Nephron progenitor cell (in vitro differentiated cells): ENCODE results near the gene NGB.
"Not testable (repeated sequence)": the region's sequence is repeated elsewhere in the genome, so short reads cannot be mapped to it uniquely, and the experiment has no call there.

Source experiments
- DNase-seq: peaks from one replicate; pipeline ENCODE4 v3.0.0; 2021
- H3K27ac Mint-ChIP-seq: 2 replicates; pipeline ENCODE4 v1.8.0; 2021; ENCODE audit warnings: mild to moderate bottlenecking, moderate library complexity, mixed read lengths
- H3K27me3 Mint-ChIP-seq: 2 replicates; pipeline ENCODE4 v1.8.0; 2021; ENCODE audit warnings: mild to moderate bottlenecking, low read depth, mixed read lengths; ENCODE audit not compliant: poor library complexity
- H3K36me3 Mint-ChIP-seq: 2 replicates; pipeline ENCODE4 v1.8.0; 2021; ENCODE audit warnings: low read depth, mixed read lengths
- H3K4me1 Mint-ChIP-seq: 2 replicates; pipeline ENCODE4 v1.8.0; 2021; ENCODE audit warnings: mixed read lengths
- H3K4me3 Mint-ChIP-seq: 2 replicates; pipeline ENCODE4 v1.8.0; 2021; ENCODE audit warnings: mild to moderate bottlenecking, moderate library complexity, mixed read lengths
- H3K9me3 Mint-ChIP-seq: 2 replicates; pipeline ENCODE4 v1.8.0; 2021; ENCODE audit warnings: mild to moderate bottlenecking, moderate library complexity, mixed read lengths
- TF ChIP-seq, protein P1 (sequence below): fragments of 200-600 bp; sonication (generic); IDR thresholded peaks from 2 replicates; pipeline ENCODE4 v1.5.0; 2021; ENCODE audit warnings: antibody characterized with exemption

Gene NGB

GRCh38 chr14:77286576-77286975, 15.6 kb upstream of the NGB start:
- H3K4me3 Mint-ChIP-seq = no peak overlapping the region

DNA sequence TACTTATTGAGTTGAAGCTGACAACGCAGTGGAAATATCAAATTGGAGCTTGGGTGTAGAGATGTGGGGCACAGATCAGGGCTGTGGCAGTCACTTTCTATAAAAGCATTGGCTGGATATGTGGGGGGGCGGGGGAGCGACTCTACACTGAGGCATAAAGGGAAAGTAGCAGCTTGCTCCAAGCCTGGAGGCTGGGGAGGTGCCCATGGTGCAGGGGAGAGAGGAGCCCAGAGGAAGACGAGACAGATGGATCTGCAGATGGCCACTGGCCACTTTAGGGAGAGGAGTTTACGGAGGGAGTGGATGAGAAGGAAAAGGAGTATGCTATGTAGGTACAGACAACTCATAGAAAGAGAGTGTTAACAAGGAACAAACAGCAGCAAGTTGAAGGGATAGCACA, 13.5 kb upstream of the NGB start:
- no peaks in the 10 kb centered on the region for H3K9me3 Mint-ChIP-seq
- H3K36me3 Mint-ChIP-seq = peaks cover 53% of the 10 kb centered on the region
- DNase-seq = no peak
- no peaks in the 10 kb centered on the region for H3K27me3 Mint-ChIP-seq
- TF ChIP-seq, protein P1, sequence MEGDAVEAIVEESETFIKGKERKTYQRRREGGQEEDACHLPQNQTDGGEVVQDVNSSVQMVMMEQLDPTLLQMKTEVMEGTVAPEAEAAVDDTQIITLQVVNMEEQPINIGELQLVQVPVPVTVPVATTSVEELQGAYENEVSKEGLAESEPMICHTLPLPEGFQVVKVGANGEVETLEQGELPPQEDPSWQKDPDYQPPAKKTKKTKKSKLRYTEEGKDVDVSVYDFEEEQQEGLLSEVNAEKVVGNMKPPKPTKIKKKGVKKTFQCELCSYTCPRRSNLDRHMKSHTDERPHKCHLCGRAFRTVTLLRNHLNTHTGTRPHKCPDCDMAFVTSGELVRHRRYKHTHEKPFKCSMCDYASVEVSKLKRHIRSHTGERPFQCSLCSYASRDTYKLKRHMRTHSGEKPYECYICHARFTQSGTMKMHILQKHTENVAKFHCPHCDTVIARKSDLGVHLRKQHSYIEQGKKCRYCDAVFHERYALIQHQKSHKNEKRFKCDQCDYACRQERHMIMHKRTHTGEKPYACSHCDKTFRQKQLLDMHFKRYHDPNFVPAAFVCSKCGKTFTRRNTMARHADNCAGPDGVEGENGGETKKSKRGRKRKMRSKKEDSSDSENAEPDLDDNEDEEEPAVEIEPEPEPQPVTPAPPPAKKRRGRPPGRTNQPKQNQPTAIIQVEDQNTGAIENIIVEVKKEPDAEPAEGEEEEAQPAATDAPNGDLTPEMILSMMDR = no peak
- H3K4me3 Mint-ChIP-seq = no peak overlapping the region
- H3K4me1 Mint-ChIP-seq = peaks cover 6% of the 10 kb centered on the region
- H3K27ac Mint-ChIP-seq = no peak overlapping the region

More at GRCh38 chr14:77286576-77286975, 15.6 kb upstream of the NGB start:
- H3K36me3 Mint-ChIP-seq = peaks cover 49% of the 10 kb centered on the region
- H3K4me1 Mint-ChIP-seq = no peaks in the 10 kb centered on the region
- no peak overlapping the region for H3K27ac Mint-ChIP-seq
- no peaks in the 10 kb centered on the region for H3K9me3 Mint-ChIP-seq
- no peak for DNase-seq
- no peaks in the 10 kb centered on the region for H3K27me3 Mint-ChIP-seq
- TF ChIP-seq, protein P1 = no peak

DNA sequence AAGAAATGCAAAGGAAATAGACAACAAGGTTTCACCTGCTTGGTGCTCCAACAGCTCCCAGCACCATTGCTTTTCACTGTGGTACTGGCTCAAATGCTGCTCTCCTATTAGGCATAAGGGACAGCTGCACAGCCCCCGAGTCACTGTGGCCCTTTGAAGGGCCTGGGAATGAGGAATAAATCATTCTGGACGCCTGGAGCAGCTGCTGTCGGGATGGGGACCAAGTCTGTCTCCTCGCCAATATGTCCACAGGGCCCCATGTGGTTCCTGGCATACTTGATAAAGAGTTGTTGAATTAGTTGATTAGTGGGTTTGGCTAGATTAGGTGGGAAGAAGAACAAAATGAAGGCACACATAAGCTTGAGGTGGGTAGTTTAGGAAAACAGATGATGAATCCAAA, 13.1 kb upstream of the NGB start:
- peaks cover 6% of the 10 kb centered on the region for H3K4me1 Mint-ChIP-seq
- no peaks in the 10 kb centered on the region for H3K9me3 Mint-ChIP-seq
- H3K36me3 Mint-ChIP-seq = peaks cover 53% of the 10 kb centered on the region
- H3K4me3 Mint-ChIP-seq = no peak overlapping the region
- no peaks in the 10 kb centered on the region for H3K27me3 Mint-ChIP-seq
- TF ChIP-seq, protein P1 = no peak
- no peak for DNase-seq
- no peak overlapping the region for H3K27ac Mint-ChIP-seq

- Mint-ChIP-seq H3K9me3 (no peaks in the 10 kb centered on the region), H3K4me3 (no peak overlapping the region), H3K27ac (no peak overlapping the region), H3K36me3 (peaks cover 41% of the 10 kb centered on the region), H3K4me1 (peaks cover 6% of the 10 kb centered on the region), H3K27me3 (no peaks in the 10 kb centered on the region)
- TF ChIP-seq, protein P1 = no peak
- DNase-seq = no peak
Observed at GRCh38 chr14:77281852-77282410, 10.9 kb upstream of the NGB start.

DNA sequence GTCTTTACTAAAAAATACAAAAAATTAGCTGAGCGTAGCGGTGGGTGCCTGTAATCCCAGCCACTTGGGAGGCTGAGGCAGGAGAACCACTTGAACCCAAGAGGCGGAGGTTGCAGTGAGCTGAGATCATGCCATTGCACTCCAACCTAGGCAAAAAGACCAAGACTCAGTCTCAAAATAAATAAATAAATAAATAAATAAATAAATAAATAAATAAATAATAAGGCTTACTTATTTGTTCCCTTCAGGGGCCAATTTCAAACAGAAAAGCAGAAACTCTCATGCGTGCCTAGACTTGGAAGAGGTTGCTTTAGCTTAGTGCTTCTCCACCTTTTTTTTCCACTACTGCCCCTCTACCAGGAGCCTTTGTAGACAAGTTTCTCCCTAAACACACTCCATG, 9.9 kb upstream of the NGB start:
- not testable (repeated sequence) for H3K4me1 Mint-ChIP-seq, H3K4me3 Mint-ChIP-seq, DNase-seq, H3K27me3 Mint-ChIP-seq, H3K27ac Mint-ChIP-seq, H3K9me3 Mint-ChIP-seq
- H3K36me3 Mint-ChIP-seq = peaks cover 31% of the 10 kb centered on the region

GRCh38 chr14:77279719-77280118, 8.7 kb upstream of the NGB start:
- Mint-ChIP-seq H3K9me3 (no peaks in the 10 kb centered on the region), H3K27me3 (no peaks in the 10 kb centered on the region), H3K36me3 (peaks cover 19% of the 10 kb centered on the region), H3K4me1 (peaks cover 6% of the 10 kb centered on the region), H3K27ac (no peak overlapping the region), H3K4me3 (no peak overlapping the region)
- TF ChIP-seq, protein P1 = no peak
- no peak for DNase-seq
